Measurements from ENCODE around the gene KAZN. TPM values are rescaled to one million over a fixed set of nuclear protein-coding genes. Genes with fewer than 3 reads are reported as not detected.

Gene KAZN
- total and polyA plus RNA-seq, 4 donors = 7.6 to 18.8 (median 11.2) TPM

- ATAC-seq (ENCODE audit: insufficient read depth, low FRiP score) (no peak), DNase-seq (peak; percentile 62 to 67 (median 64))
- WGBS, 2 donors = 57 to 58% methylated on average over 9 of the region's 9 CpGs
- Histone ChIP-seq H3K9ac (ENCODE audit: insufficient read depth in 1 of 2, low read length in 2 of 2) (no peak overlapping the region), H3K36me3 (ENCODE audit: control insufficient read depth in 4 of 4, insufficient read depth in 4 of 4, low read length in 4 of 4) (no peaks in the 10 kb centered on the region), H3K9me3 (ENCODE audit: control insufficient read depth in 4 of 4, insufficient read depth in 3 of 4, low read length in 3 of 4) (no peaks in the 10 kb centered on the region), H3K4me1 (ENCODE audit: control insufficient read depth in 5 of 5, insufficient read depth in 5 of 5, low read length in 5 of 5) (peaks cover 0 to 21% (median 5%) of the 10 kb centered on the region in 5 donors), H3K4me3 (no peak overlapping the region), H3K27ac (ENCODE audit: low read depth in 1 of 2, low read length in 1 of 2) (no peak overlapping the region), H3K27me3 (ENCODE audit: control insufficient read depth in 3 of 3, insufficient read depth in 3 of 3, low read length in 2 of 3) (no peaks in the 10 kb centered on the region)
- TF ChIP-seq, protein P1, sequence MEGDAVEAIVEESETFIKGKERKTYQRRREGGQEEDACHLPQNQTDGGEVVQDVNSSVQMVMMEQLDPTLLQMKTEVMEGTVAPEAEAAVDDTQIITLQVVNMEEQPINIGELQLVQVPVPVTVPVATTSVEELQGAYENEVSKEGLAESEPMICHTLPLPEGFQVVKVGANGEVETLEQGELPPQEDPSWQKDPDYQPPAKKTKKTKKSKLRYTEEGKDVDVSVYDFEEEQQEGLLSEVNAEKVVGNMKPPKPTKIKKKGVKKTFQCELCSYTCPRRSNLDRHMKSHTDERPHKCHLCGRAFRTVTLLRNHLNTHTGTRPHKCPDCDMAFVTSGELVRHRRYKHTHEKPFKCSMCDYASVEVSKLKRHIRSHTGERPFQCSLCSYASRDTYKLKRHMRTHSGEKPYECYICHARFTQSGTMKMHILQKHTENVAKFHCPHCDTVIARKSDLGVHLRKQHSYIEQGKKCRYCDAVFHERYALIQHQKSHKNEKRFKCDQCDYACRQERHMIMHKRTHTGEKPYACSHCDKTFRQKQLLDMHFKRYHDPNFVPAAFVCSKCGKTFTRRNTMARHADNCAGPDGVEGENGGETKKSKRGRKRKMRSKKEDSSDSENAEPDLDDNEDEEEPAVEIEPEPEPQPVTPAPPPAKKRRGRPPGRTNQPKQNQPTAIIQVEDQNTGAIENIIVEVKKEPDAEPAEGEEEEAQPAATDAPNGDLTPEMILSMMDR (IDR thresholded peaks at IDR 0.05; ENCODE audit: control extremely low read depth, extremely low read depth) = no peak
Measured at GRCh38 chr1:14755518-14756252, 157.2 kb downstream of the KAZN start.

- ATAC-seq (ENCODE audit: insufficient read depth, low FRiP score) = no peak
- DNase-seq = peak in 2 of 3 donors; percentile 50 to 84
- 61 to 77% methylated on average over 6 of the region's 6 CpGs for WGBS, 2 donors
Measured at GRCh38 chr1:14756589-14757285, 158.3 kb downstream of the KAZN start.

DNA sequence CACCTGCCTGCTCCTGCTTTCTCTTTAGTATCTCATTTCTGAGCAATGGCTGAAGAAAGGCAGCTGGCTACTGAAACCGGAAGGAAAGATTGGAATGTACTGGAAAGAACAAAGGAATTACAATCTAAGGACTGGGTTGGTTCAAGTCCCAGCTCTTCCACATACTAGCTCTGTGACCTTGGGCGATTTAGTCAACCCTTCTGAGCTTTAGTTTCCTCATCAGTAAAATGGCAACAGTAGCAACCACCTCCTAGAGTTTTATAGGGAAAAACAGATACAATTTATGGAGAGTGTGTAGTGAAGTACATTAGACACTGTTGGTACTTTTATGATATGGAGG, 158.8 kb downstream of the KAZN start:
- TF ChIP-seq, protein P1 (IDR thresholded peaks at IDR 0.05; ENCODE audit: control extremely low read depth, extremely low read depth) = no peak
- H3K36me3 ChIP-seq (ENCODE audit: control insufficient read depth in 4 of 4, insufficient read depth in 4 of 4, low read length in 4 of 4) = no peaks in the 10 kb centered on the region
- 72 to 85% methylated on average over 2 of the region's 2 CpGs for WGBS, 2 donors
- H3K4me1 ChIP-seq (ENCODE audit: control insufficient read depth in 5 of 5, insufficient read depth in 5 of 5, low read length in 5 of 5) = peaks cover 0 to 21% (median 5%) of the 10 kb centered on the region in 5 donors
- no peak overlapping the region for H3K9ac ChIP-seq (ENCODE audit: insufficient read depth in 1 of 2, low read length in 2 of 2)
- no peak overlapping the region for H3K27ac ChIP-seq (ENCODE audit: low read depth in 1 of 2, low read length in 1 of 2)
- ATAC-seq (ENCODE audit: insufficient read depth, low FRiP score) = no peak
- peak in 1 of 3 donors; percentile 31 for DNase-seq
- H3K9me3 ChIP-seq (ENCODE audit: control insufficient read depth in 4 of 4, insufficient read depth in 3 of 4, low read length in 3 of 4) = no peaks in the 10 kb centered on the region
- H3K27me3 ChIP-seq (ENCODE audit: control insufficient read depth in 3 of 3, insufficient read depth in 3 of 3, low read length in 2 of 3) = no peaks in the 10 kb centered on the region
- H3K4me3 ChIP-seq = no peak overlapping the region

More at GRCh38 chr1:14756589-14757285, 158.3 kb downstream of the KAZN start:
- H3K9me3 ChIP-seq (ENCODE audit: control insufficient read depth in 4 of 4, insufficient read depth in 3 of 4, low read length in 3 of 4) = no peaks in the 10 kb centered on the region
- no peaks in the 10 kb centered on the region for H3K27me3 ChIP-seq (ENCODE audit: control insufficient read depth in 3 of 3, insufficient read depth in 3 of 3, low read length in 2 of 3)
- H3K4me1 ChIP-seq (ENCODE audit: control insufficient read depth in 5 of 5, insufficient read depth in 5 of 5, low read length in 5 of 5) = peaks cover 0 to 21% (median 5%) of the 10 kb centered on the region in 5 donors
- H3K4me3 ChIP-seq = no peak overlapping the region
- no peaks in the 10 kb centered on the region for H3K36me3 ChIP-seq (ENCODE audit: control insufficient read depth in 4 of 4, insufficient read depth in 4 of 4, low read length in 4 of 4)
- TF ChIP-seq, protein P1 (IDR thresholded peaks at IDR 0.05; ENCODE audit: control extremely low read depth, extremely low read depth) = no peak
- H3K27ac ChIP-seq (ENCODE audit: low read depth in 1 of 2, low read length in 1 of 2) = no peak overlapping the region
- H3K9ac ChIP-seq (ENCODE audit: insufficient read depth in 1 of 2, low read length in 2 of 2) = no peak overlapping the region

Measured in lung (tissue), 12 donors.